ENCODE measurements around the gene MAGEF1.

Gene MAGEF1

GRCh38 chr3:184719709-184720108 is 7.8 kb upstream of the MAGEF1 start:
- no peak for DNase-seq

- DNase-seq, result no peak
These were observed 6.6 kb upstream of the MAGEF1 start for GRCh38 chr3:184718431-184718830.

- peak; percentile 66 for DNase-seq
These were observed 5.6 kb upstream of the MAGEF1 start for GRCh38 chr3:184717399-184717983.

DNA sequence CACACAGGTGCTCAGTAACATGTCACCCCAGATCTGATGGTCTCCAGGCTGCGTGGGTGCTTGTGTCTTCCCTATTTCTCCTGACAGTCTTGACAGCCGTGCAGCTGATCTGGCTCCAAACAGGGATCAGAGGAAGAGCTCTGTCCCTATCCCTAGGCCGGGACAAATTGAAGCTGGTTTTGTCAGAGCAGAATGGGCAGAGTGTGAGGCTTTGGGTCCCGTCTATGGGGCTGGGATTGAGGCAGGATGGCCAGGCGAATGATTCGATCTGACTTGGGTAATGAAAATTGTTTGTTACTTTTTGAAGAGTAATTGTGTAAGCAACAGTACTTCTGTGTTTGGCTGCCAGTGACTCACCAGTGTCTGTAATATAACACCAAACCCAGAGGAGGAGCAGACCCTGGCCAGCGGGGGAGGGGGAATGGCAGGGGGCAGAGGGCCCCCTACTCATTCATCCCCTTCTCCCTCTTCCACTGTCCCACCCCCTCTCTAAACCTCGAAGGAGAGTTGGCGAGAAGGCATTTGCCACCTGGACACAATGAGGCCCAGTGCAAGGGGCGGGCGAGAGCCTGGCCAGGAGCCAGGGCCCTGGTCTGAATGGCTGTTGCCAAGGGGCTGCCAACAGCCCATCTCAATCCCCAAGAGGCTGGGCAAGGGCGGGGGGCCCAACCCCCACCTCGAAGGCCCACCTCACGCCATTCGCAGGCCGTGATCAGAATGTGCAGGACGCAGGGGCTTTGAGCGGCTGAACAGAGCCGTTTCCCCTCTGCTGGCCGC is 4.9 kb upstream of the MAGEF1 start:
- peak; percentile 35 for DNase-seq

DNA sequence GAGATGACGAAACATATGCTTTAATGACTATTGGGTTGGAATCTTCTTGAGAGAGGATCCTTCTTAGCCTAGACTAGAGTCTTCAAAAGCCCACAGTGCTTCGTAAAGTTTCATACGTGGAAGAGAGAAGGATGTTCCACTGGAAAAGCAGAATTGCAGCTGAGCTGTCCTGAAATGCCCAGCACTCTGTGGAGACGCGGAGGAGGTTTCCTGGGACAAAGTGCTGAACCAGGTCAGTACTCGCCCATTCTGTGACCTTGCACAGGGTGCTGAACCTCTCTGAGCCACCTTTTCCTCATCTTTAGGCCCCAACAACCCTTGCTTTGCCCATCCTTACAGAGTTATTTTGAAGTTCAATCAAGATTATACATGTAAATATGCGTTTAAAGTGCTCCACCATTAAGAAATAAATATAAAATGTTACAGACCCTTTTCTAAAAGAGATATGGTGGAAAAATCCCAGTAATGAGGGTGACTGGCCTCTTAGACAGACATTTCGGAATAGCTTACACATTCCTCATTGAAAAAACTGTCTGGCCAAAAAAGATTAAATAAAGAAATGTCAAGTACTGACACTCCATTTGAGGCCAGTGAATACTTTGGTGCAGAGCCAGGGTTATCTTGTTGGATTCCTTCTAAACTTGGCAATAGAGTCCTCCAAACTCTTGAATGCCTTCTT is 4.2 kb upstream of the MAGEF1 start:
- DNase-seq, result no peak

GRCh38 chr3:184713521-184713920 is 1.7 kb upstream of the MAGEF1 start:
- DNase-seq, result no peak

DNA sequence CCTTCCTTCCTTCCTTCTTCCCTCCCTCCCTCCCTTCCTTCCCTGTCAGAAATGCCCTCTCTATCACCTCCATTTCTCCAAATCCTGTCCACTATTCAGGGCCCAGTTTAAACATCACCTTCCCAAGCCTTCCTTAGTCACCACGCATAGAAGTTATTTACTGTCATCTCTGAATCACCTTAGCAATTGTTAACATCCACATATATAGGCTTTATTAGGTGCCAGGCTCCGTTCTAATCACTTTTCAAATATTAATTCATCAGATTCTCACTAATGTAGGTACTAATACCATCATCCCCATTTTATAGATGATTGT is 1.1 kb upstream of the MAGEF1 start:
- no peak for DNase-seq

DNA sequence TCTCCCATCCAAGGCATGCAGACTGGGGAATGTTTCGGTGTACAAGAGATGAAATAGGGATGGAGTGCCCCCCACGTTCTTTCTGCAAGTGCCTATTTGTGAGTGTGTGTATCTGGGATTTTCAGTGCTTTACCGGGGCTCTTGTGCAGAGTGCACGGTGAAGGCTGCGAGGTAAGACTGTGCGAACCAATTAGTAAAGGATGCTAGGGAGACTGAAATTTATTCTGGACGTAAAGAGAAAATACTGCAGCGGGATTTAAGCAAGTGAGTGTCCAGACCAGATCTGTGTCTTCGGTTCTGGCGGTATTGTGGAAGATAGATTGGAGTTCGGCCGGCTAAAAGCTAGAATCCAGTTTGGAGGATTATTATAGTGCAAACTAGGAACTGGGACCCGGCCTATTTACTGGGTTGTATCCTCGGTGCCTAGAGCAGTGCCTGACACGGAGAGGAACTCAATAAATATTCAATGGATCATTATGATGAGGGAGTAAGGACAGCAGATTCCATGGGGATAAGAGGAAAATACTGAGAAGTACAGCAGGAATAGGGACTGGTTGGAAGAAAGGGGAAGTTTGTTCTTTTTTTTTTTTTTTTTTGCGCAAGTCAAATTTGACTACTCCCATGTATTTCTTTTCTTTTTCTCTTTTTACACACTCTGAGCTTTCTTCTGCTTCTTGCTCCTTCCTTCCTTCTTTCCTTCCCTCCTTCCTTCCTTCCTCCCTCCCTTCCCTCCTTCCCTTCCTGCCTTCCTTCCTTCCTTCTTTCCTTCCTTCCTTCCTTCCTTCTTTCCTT is 580 bp upstream of the MAGEF1 start:
- DNase-seq, result no peak

GRCh38 chr3:184710870-184711492 is 883 bp downstream of the MAGEF1 start:
- DNase-seq, result no peak

DNA sequence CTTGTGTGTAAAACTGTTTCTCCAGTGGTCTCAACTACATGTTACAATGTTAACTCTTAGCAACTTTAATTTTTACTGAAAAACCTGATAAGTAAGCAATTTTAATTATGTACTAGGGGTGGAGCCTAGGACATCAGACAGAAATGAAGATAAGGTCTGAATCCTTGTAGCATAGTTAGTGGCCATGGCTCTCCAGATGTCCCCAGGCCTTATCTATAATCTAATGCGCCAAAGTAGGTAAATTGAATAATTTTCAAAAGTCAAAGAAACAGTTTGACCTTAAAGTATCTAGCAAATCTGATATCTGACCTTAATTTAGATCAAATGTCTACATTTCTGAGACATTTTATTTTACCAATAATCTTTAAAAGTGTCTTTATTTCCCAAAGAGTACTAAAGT is 8.2 kb downstream of the MAGEF1 start:
- no peak for DNase-seq

- DNase-seq, result no peak
These were observed 11.1 kb downstream of the MAGEF1 start for GRCh38 chr3:184700759-184701158.

DNA sequence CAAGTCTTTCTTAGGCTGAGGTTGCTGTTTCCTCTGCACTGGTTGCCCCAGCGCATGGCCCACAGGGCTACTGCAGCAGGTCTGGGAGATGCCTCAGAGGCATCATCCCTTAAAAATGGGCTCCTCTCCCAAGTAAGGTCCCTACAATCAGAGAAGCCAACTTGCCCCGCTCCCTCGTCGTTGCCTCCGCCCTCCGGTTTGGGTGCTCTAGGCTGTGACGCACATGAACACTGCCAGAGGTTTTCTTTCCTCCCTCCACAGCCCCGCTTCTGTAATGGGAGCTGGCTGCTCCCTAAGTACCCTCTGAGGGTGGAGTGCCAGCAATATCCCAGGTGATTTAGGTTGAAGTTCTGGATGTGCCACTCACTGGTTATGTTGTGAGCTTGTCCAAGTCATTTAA is 14.0 kb downstream of the MAGEF1 start:
- DNase-seq, result no peak

- DNase-seq, result no peak
These were observed 15.2 kb downstream of the MAGEF1 start for GRCh38 chr3:184696697-184697096.

GRCh38 chr3:184694716-184695115 is 17.1 kb downstream of the MAGEF1 start:
- no peak for DNase-seq

DNA sequence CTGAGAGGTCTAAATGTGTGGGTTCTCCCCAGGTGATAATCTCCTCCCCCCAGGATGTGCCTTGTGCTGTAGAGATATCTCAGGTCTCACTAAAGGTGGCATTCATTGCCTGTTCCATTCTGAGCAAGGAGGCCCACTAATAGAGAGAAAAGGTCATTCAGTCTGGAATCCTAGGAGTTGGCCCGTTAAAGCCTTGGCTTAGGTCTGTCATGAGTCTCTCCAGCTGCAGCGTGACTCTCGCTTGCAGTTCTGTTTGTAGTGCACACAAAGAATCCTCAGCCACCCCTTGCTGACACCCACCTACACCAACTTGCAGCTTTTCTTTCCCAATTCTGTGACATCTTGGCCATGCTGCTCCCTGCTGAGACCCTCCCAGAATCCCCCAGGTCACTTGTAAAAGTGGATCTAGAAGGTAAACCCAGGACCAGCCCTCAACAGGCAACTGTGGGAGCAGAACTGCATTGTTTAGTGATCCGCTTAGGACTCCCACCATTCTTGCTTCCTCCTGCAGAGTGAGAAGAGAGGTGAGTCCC is 17.7 kb downstream of the MAGEF1 start:
- no peak for DNase-seq

DNA sequence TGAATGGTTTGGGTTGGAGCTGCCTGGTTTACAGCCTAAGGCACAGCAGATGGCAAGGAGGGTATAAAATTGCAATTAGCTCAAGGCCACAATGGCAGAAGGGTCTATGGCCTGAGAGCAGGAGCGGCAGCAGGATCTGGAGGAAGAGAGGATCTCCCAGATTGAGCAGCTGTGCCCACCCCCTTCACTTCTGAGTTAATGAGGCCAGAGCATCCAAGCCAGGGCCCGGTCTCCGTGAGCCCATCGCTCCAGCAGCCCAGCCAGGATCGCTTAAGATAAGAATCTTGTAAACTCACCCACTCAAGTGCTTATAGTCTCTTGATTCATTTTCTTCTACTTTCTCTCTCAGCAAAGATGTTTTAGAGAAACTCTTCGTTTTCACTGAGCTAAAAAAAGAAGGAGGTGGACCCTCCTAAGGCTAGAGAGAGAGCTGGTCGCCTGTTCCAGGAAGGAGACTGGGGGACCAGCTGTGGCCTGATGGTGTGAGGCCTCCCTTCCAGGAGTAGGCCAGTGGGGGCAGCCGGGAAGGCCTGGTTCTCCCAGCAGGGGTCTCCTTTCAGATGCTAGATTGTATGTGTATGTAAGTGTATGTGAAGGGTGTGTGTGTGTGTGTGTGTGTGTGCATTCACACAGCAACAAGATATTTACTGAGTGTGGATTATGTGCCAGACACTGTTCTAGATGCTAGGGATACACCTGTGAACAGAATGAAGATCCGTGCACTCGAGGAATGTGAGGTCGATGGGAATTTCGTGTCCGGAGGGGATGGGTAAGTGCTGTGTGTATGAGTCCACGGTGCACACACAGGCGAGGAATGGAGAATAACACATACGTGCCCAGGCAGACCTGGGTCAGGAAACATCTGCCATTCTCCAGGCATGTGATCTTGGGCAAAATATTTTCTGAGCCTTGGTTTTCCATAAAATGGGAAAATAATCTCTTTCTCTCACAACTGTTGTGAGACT is 18.6 kb downstream of the MAGEF1 start:
- DNase-seq, result no peak

DNA sequence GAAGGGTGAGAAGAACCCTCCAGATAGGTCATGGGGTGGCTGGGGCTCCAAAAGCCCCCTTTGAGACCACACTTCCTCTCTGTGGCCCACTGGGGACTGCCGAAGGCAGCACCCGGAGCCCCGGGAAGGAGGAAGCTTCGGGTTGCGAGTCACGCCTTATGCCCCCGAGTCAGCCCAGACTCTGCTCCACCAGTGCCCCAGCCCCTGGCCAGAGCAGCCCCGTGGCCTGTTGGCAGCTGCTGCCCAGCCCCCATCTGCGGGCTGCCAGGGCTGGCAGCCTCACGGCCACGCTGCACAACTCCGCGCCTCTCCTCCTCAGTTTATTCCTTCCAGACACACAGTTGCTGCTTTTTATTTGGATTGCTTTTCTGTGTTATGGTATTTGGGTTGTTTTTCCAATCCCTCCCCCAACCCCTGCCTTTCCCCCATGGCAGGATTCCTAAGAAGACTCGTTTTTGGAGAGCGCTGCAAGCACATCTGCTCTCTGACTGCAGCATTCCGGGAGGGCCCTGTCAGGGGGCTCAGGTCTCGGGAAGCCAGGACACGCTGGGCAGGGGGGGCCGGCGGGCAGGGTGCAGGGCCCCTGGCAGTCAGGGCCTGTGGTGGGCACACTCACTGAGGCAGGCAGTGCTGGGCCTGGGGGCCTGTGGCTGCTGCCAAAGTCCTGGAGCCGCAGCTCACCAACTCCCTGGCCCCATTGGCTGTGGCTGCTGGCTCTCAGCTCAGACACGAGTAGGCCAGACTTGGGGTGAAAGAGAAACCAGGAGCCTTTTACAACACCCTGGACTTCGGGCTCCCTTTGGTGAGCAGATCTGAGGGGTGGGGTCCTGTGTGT is 20.2 kb downstream of the MAGEF1 start:
- no peak for DNase-seq

GRCh38 chr3:184690192-184690883 is 21.5 kb downstream of the MAGEF1 start:
- DNase-seq, result no peak

DNA sequence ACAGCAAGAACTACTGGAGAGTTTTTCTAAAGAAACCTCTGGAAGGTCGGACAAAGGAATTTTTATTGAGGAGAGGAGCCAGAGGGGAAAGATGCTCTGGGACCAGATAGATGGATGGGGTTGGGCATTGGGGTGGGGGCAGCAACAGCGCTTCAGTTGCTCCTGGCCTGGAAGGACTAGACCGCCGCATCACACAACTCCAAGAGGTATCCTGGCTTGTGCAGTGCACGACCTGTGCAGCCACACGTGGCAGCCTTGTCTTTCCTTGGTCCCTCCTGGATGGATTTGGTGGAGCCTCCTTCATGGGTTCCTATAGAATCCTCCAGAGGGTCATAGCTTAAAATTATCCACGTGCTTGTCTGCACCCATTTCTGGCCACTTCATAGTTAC is 23.0 kb downstream of the MAGEF1 start:
- no peak for DNase-seq

GRCh38 chr3:184688251-184688881 is 23.5 kb downstream of the MAGEF1 start:
- no peak for DNase-seq

All from NCI-H2107 (cell line).